ENCODE results near the gene DRC1.

DRC1 gene

DNA sequence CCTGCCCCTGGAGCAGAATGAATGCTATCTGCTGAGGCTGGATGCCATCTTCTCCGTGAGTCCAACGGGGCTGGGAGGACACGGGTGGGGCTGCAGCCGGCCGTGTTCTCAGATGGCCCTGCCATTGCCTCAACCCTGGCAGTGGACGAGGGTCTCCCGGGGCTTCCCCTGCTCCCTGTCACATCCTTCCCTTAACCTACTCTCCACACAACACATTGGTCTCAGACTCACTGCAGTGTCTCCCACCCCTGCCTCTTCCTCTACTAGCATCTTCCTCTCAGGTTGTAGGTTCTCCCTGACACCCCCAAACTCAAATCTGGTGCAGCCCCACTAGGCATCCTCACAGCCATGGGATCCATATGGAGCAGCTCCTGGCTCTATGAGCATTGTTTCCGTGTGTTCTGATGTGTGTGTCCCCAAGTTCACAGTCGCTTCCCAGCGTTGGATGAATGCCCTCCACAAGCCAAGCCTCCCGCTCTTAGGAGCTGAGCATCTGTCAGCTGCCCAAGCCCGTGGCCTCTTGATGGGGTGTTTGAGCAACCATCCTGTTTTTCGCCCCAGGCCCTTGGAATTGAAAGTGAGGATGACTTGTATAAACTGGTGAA is 48.4 kb downstream of the DRC1 start:
- no peak for DNase-seq

DNA sequence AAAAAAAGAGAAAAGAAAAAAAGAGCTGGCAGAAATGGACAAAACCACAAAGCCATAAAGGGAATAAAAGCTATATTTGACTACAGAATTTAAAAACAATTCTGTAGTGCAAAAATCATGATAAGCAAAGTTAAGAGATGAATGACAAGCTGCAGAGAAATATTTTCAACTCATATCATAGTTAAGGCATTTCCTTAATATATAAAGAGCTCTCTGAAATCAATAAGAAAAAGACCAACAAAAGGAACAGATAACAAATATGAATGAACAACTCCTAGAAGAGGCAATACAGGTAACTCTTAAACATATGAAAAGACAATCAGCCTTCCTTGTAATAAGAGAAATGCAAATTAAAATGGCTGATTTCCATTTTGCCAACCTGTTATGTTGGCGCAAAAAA is 50.0 kb downstream of the DRC1 start:
- DNase-seq: no peak

DNA sequence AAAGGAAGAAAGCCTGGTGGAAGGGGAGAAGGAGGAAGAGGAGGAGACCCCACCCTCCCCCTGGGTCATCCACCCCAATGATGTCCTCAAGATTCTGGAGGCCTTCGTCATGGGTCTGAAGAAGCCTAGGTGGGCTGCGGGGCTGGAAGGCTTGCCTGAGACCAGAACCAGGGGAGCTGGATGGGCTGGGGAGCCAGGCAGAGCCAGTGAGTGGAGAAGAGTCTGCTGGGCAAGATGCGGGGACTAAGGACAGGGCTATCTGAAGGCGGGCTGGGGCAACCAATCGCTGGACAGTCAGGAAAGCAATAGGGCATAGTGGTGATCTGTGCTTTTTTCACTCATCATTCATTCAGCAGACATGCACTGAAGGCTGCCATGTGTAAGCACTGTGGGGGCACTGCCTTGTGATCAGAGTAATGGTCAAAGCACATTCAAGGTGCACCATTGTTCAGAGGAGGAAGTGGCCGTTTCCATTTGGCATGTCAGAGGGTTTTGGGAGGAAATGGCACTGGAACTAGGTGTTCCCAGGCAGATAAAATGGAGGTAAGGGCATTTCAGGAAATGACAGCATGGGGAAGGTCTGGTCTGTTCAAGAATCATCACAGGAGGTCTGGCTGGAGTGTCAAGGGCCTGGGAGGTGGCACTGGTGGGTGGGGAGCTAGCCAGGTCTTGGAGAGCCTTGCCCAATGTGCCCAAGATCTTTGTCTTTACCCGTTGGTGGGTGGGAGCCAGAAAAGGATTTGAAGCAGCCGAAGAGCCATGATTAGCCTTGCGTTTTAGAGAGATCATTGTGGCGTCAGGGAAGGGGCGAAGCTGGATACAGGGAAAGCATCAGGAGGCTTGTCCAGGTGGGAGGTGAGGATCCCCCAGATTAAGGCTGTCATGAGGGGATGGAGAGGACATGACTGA is 52.0 kb downstream of the DRC1 start:
- no peak for DNase-seq

DNA sequence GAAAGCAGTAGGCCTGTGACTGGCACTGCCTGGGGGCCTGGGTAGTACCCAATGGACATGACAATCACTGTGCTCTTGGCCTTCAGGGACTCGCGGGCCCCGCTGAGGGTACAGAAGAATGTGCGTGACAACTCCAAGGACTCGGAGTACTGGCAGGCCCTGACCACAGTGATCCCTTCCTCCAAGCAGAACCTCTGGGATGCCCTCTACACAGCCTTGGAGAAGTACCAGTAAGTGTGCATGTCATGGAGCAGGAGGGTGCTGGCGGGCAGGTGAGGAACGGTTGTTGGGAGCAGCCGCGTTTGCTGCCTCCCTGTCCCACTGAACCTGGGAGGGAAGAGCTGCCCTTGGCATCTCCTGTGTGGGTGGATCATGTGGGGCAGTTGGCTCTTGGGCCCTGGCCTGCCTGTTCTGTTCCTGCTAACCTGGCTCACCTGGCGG is 52.9 kb downstream of the DRC1 start:
- DNase-seq: no peak

DNA sequence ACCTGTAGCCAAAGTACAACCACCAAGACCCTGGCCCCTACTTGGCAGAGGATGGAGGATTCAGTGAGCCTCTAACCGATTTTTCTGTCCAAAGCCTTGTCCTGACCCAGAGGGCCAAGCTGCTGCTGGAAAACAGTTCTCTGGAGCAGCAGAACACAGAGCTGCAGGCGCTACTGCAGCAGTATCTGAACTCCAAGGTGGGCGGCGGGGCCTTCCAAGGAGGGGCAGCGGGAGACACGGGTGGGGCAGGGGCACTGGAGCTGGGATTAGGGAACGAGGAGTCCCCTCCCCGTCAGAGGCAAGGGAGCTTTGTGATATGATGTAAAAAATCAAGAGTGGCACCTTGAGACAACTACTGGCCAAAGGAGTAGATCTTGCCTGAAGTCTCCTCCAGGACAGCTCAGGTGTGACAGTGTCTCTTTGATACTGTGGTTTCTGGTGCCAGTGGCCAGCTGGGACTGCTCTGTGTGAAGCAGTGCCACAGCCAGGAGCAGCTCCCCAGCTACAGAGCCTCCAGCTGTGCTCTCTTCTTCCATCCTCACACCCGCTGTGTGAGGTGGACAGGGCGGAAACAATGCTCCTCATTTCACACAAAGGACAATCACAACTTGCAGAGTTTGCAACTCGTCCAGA is 53.4 kb downstream of the DRC1 start:
- no peak for DNase-seq

DNA sequence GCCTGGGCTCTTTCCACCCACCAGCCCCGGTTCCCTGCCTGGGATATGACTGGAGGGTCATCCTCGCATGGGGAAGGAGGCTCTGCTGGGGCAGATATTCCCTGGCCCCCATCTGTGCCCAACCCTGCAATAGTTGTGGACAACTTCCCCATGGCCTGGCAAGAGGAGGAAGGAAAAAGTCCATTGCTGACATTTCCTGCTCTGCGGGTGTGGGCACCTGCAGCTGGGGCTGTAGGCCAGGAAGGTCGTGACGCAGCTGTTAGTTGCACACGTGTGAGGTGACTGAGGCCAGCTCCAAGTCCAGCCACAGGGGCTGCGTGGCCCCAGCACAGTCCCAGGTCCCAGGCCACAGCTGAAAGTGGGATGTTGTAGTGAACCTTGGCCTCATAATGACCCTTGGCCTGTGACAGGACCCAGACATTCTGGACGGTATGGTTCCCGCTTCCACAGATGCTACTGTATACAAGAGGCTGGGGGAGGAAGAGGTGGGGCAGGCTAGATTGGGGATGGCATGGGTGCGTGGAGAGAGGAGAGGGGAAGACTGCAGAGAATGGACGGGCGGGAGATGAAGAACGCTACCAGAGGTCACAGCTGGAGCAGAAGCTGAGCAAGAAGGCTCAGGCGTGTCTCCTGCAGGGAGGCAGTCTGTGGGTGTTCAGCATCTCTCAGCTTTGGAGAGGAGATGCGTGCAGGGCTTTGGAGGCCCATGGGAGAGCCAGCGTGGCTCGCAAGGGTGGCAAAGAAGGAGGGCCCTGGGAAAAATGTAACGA is 54.1 kb downstream of the DRC1 start:
- DNase-seq: no peak

DNA sequence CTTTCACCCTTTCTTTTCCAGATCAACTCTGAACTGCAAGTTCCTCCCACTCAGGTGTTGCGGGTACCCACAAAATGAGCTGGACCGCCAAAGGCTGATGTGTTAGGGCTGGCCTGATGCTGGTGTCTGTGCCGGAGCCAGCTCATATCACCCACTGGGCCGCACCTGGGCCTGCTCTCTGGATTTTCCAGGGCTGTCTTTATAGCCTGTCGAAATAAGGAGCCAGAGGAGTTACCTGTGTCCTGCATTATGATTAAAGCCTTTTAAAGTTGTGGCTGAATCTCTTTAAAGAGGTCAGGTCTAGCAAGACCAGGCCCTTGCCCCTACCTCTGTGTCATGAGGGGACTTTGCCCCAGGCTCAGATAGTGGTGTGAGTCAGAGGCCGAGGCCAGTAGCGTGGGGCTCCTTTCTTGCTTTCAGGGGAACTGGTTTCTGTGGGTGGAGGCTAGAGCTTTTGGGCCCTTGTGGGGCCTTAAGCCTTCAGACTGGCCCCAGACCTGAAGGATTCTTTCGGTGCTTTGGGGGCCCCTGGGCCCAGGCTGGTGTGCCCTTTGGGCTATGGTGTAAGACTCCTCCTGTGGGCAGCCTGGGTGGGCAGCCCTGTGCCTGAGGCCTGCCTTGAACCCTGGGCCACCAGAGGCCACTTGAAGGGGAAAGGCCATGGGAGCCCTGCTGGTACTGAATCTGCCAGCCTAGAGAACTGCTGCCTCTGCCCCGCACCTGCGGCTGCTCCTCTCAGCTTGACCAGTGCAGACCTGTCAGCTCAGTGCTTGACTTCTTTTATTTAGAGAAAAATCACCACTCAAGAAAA is 54.9 kb downstream of the DRC1 start:
- no peak for DNase-seq

DNA sequence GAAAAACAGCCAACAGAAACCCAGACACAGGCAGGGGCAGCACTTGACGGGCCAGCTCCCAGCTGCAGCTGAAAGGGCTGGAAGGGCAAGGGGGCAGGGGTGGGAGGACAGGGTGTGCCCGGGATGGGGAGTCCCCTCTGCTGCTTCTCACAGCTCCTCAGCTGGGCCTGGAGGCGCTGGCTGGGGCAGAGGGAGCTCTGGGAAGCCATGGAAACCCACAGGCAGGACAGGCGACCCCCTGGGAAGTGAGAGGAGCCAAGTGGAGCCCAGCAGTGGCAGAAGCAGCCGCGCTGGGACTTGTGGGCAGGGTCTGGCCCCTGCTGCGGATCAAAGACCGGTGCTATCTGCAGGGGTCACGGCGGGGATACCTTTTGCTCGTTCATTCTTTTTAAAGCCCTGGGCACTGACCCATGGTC is 55.5 kb downstream of the DRC1 start:
- no peak for DNase-seq

DNA sequence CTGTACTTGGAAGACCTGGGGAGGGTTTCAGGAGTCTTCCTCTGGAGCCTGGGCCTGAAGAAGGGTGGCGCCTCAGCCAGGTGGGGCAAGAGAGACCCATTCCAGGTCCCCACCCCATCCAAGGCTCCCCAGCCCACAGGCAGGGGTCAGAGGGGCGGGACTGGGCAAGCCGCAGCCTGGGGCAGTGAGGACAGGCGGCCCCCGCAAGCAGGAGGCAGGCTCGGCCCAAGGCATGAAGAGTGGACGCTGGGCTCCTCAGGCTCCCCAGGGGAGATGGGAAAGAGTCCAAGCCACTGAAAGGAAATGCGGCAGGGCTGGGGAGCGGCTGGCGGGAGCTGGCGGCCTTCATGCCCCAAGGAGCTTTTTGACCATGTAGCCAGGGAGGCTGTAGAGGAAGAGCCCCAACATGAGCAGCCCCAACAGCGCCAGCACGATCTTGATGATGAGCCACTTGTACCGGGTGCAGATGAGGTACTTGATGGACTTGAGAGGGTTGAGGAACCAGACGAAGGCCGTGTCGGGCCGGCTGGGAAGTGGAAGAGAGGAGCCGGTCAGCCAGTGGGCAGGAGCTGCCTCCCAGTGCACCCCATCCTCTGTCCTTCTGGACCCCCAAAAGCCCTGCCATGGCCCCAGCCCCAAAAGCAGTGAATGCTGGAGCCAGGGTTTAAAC is 56.1 kb downstream of the DRC1 start:
- no peak for DNase-seq

DNA sequence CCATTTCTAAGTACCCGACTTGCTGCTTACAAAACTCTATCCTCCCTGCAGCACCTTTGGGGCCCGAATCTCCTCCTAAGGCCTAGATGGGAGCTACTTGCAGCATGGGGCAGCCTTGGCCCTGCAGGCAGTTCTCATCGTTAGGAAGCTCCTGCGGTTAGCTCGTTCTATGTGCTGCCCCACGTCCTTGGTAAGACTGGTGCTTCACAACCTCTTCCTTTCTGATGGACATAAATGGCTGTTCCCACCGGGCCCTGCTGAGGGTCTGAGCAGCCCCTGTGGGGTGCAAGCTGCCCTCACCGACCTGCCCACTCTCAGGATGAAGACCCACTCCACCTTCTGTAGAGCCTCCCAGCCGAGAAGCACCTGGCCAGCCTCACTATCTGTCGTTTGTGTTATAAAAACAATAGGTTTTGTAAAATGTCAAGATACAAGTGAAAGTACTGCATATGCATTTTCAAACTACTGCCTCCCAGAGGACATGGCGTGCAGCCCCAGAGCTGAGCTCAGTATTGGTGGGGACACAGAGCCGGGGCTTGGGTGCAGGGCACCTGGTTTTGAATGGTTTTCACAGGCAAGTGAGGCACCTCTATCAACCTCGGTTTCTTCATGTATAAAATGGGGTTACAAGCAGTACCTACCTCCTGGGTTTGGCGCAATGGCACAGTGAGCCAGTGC is 56.8 kb downstream of the DRC1 start:
- no peak for DNase-seq

DNA sequence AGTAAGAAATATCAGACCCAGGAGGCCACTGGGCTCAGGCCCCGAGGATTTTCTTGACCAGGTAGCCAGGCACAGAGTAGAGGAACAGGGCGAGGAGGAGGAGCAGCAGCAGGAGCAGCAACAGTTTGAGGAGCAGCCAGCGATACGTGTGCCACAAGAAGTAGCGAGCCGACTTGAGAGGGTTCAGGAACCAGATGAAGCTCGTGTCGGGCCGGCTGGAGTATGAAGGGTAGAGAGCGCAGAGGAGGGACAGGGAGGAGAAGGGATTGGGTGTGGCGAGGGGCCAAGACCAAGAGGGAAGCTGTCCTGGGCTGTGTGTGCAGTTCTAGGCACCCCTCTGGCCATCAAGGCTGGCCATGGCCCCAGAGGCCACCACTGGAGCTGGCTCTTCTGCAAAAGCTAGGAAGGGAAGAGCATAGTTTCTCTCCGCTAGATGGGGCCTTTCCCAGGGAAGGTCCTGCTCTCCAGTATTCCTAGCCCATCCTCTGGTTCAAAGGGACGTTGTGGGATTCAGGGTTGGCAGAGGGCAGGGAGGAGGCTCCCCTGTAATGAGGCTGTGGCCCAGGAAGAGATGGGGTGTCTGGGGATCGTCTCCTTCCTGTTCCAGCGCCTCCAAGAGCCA is 58.4 kb downstream of the DRC1 start:
- DNase-seq: peak; percentile 20

DNA sequence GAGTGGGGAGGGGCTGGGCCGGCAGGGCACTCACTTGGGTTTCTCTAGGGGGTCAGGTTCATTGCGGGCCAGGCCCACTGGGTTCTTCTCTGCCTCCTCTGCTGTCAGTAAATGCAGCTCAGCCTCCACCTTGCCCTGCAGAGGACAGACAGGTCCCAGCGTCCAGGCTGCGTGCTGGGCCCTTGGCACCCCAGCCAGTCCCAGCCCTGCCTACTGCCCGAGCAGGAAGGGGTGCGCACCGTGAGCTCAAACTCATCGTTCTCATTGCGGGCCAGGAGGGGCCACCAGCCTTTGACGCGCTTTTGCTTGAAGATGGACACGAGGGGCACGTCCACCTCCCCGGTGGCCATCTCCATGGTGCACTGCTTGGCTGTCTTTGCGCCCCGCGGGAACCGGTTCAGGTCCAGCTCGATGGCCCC is 58.9 kb downstream of the DRC1 start:
- no peak for DNase-seq

DNA sequence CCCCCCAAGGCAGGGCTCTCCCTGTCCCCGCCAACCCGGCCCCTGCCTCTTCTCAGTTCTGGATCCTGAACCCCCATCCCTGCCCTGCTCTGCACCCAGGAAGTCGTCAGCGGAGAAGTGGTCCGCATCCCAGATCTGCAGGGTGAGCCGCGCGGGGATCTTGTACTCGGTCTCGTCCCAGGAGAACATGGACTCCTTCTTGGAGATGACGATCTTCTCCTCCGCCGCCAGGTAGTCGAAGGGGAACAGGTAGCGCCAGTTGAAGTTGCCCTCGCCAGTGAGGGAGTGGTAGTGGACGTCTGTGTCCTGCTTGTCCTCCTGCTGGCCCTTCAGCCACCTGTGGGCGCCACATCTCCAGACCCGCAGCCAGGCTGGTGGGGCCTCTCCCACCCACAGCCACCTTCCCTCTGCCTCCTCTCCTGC is 59.9 kb downstream of the DRC1 start:
- DNase-seq: no peak

DNA sequence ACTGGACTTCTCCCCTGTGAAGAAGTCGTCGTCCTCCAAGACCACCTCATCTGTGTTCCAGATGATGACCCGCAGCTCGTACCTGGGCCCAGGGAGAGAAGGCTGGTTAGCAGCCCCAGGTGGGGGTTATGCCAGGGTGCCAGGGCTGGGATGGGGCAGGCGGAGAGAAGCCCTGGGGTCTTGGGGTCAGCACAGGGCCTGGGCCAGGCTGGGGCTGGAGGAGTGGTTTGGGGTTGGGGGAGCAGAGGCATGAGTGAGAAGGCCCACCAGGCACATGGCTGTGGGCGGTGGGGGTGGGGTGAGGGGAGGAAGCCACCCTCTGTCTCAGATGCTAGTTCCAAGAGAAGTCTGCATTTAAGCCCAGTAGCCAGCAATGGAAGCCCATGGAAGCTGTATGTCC is 60.4 kb downstream of the DRC1 start:
- DNase-seq: no peak

DNA sequence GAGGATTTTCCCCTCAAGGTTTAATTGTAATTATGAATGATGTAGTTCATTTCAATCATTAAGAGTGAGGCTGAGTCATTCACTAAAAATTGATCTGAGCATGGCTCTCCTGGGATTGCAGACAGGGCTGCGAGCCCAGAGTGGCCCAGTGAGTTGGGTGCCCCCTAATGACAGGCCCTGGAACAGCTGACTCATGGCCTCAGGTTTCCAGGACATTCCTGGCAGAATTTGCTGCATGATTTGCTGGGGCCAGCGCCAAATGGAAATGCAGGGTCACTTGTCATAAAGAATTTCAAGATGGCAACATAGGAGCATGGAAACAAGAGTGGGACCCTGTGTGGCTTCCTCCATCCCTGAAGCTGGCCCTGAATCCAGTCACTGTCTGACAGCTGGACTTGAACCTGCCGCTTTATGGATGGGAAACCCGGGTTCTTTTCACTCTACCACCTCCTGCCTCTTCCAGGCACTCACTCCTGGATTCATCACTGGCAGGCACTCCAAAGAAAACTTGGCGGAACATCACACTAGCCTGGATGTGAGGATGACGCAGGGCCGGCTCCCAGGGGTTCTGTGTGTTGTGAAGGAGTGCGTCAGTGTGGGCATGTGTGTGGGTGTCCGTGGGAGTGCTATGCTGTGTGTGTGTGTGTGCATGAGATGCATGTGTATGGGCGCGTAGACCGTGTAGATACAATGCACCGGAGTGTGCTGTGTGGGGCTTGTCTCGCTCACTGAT is 61.0 kb downstream of the DRC1 start:
- DNase-seq: peak; percentile 59

DNA sequence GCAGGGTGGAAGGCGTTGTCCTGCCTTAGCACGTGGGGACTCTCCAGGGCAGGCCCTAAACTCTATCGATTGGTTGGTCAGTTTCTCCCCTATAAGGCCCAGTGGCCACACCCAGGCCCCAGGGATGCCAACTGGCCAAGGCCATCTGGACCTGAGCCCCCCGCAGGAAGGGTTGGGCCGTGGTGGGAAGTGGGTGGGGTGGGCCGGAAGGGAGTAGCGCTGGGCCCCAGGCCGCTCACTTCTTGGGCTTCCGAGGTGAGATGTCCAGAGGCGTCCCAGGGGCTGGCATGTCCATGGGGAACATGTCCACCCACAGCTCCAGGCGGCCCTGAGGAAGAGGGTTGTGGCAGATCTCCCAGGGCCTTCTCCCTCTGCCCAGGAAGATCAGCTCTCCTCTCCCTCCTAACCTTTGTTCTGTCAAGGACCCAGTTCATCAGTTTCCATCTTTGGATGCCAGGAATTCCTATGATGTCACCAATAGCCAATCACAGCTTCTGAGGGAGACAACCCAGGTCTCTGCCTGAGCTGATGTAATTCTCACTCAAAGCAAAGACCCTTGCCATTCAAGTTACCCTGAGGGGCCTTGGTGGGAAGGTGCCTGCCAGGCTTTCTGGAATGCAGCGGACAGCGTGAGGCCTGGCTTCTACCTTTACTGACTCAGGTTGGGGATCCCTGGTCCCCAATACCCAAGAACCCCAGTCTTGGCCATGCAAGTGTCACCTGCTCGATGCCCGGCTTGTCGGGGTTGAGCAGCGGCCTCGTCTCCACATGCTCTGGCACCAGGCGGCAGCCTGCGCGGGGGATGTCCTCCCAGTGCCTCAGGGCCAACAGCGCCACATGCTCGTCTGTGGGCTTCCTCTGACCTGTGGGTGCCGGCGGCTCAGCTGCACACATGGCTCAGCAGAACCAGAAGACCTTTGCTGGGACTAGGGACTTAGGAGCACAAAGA is 61.8 kb downstream of the DRC1 start:
- peak; percentile 20 for DNase-seq

DNA sequence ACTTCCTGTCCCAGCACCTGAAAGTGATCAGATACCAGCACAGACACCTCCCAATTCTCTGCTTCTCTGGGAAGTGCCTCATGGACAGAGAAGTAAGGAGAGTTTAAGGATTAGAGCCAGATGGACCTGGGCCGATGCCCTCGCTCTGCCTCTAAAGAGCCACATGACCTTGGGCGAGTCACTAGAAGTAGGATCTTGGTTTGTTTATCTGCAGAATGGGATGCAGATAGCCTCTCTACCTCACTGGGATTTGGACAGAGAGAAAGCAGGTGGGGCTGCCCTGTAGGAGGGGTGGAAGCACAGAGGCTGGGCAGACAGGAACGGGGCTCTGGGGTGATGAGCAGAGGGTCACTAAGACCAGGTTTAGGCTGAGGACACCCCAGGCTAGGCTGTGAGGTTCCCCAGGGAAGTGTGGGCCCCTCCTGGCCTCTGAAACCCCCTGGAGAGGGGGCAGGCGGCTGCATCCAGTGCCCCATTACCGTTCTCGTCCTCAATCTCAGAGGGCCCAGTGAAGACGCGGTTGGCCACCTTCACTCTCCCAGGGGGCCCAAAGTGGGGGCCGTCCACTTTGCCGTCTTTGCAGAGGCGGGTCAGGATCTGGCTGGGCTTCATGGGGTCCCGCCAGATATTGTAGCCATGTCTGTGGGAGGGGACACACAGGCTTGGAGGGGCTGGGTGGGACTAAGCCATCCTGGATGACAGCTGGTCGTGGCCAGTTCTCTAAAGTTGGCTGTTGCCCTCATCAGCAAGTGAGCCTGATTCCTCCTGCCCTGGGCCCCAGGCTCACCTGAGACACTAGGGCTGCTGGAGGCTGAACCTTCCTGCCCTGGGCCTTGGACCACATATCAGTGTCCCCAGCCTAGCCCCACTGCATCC is 62.9 kb downstream of the DRC1 start:
- DNase-seq: no peak

Data from DMS53 (cell line).